Suppressor macrophage (primary cell): Measurements from ENCODE around the gene SH3BP4.
"Not testable (repeated sequence)": the region's sequence is repeated elsewhere in the genome, so short reads cannot be mapped to it uniquely, and the experiment has no call there.

Experiments used
- DNase-seq, 4 experiments: peaks; one replicate each; pipeline ENCODE4 v3.0.0-alpha.2; 2020 to 2022

Gene SH3BP4

DNA sequence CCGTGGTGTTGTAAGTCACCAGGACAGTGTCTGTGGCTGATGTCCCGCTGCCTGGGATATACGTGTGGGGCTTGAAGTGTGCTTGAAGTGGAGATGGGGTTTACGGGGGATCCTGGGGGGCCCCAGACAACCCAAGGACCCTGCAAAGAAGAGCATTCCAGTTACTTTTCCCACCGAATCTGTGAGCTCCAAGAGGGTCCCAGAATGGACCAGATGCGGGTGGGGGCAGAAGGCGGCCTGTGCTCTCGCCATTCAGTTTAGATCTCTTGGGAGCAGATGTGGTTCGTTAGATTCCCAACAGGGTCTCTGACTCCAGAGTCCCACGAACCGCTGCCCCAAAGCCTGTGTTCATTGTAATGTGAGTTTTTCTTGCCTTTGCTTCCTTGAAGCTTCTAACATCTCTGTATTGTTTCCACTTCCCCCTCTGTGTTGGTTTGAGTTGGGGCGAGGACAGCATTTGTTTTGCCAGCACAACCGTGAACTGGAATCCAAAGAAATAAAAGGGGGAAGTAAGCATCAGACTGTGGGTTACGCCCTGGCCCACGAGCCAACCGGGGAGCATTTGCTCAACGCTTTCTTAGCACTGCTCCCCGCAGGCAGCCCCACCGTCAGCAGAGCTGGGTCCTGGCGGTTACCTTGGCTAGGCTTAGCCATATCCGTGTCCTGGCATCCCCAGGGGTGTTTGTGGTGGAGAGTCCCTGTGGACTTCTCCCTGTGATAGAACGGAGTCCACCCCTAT is 92.1 kb downstream of the SH3BP4 start:
- DNase-seq = peak; percentile 83 to 91 (median 87)

DNA sequence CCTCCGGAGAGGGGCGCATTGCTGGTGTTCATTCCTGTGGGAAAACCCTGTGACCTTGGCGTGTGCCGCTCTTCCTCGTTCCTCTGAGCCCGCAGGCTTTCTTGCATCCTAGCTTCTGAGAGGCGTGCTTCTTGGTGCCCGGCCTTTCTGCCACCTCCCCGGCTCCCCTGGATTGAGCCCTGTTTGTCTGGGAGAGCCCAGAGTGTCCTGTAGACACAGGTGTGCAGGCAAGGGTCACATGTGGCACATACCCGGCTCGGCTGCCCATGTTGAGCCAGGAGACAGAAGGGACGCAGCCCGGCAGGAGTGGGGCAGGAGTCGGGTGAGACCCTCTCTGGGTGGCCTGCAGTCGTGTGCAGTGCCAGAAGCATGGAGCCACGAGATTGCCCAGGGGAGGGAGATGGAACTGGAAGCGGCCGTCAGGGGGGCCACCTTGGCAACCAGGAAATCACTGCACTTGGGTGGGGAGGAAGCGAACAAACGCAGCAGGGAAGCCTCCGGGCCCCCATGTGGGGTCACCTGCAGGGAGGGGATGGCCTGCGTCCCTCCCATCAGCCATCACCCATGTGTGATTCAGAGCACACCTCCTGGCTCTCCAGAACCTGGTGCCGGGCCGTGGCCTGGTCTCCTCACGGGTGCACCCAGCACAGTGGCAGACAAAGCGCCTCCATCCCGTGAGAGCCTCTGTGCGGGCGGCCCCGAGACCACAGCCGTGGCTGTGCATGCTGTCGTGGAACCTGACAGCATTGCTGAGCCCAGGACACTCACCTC is 92.9 kb downstream of the SH3BP4 start:
- no peak for DNase-seq

DNA sequence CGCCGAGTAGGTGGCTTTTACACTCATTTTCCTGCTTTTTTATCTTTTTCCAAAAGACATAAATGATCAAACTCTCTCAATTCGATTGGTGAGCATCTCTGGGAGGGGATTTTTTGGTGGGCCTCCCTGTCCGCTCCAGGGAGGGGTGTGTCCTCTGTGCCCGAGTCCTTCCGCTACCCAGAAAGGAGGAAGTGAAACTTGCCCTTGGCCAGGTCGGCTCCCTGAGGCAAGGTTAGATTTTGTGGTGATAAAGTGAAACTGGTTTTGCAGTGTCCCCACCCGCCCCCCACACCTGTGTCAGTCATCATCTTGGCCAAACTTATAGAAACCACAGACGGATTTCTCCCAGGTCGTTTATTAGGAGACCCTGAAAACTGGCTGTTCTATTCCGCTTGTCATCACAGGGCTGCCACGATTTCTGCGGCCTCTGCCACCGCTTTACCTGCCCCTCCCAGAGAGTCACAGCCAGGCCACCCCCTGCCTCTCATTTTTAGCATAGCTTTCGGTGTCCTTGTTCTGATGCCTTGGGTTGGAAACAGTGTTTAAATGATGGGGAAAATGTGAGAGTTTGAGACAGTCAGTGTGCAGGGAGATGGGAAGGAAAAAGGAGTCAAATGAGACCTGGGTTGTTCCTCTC is 93.6 kb downstream of the SH3BP4 start:
- peak in 3 of 4 experiments; percentile 20 to 31 (median 27) for DNase-seq

DNA sequence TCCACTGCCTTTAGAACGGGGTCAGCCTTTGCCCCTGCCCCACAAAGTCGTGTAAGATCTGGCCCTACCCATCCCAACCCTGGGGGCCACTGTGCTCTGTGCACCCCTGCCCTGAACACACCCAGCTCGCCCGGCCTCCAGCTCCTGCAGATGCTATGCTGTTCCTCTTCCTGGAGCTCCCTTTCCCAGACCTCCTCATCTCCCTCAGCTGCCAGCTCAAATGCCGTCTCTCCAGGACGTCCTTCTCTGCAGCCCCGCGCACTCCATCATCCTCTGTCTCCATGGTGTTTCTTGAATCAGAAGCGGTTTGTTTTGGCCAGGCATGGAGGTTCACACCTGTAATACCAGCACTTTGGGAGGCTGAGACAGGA is 94.1 kb downstream of the SH3BP4 start:
- no peak for DNase-seq

DNA sequence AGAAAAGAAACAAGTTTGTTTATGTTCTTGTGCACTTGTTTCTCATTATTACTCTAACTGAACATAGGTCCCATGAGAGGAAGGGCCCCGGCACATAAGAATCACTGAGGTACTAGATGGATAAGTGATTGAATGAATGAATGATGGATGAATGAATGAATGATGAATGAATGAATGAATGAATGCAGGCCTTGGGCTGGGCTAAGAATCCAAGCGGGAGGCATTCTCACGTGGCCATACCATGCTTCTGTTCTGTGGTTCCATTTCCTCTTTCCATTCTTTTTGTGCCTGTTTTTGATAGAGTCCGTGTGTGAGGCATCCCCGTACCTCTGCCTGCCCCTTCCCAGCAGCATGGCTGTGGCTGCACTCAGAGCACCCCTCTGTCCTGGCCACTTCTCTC is 94.8 kb downstream of the SH3BP4 start:
- DNase-seq = peak in 3 of 4 experiments; percentile 39 to 50 (median 47)

DNA sequence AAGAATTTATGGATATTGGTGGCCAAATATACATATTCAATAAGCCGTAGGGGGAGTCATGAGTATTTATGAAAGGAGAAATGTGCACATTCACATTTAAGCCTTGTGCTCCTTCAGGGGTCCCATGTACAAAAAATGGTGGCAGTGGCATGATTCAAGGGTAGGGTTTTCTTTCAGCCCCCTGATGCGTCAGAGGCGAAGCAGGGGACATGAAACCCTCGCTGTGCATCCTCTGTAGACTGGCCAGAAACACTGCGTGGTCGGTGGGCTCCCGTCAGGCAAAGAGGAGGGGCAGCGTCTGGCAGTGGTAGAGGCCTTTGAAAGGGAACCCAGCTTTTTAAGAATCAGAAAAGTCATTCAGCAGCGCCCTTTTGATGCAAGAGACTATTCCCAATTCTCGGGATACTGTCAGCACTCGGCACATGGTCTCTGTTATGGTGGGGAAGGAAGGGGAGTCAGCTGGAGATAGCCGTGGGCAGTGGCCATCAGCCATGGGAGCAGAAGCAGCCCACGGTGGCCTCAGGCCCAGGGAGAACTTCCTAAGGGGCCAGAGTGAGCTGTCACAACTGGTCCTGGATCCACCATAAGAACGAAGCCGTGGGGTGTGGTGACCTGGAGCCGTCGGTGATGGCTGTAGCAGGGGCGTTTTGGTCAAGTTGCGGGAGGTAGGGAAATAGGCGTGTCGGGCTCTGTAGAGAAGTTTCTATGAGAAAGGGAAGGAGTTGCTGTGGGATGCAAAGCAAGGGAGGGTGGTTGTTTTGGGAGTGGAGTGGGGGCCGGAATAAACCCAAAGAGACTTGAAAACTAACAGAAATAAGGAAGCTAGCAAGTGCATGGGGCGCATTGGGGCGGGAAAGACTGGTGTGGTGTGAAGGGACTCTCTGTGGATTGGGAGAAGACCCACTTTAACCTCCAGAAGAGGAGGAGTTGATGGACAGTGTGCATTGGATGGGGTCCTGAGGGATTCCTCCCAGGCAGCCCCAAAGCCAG is 95.6 kb downstream of the SH3BP4 start:
- peak in 3 of 4 experiments; percentile 16 to 33 (median 17) for DNase-seq

DNA sequence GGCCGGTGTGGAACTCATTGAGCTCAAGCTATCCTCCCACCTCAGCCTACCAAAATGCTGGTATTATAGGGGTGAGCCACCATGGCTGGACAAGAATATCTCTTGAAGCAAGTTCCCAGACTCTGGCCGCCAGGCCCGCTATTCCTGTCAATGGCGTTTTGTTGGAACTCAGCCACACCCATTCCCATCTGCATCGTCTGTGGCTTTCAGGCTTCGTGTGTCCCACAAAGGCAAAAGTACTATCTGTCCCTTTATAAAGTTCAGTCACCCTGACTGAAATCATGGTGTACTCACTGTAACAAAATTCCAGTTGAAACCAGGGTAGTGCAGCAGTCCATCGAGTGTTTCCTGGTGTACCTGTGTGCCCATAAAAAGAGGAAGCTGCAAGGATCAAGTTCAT is 96.7 kb downstream of the SH3BP4 start:
- no peak for DNase-seq

DNA sequence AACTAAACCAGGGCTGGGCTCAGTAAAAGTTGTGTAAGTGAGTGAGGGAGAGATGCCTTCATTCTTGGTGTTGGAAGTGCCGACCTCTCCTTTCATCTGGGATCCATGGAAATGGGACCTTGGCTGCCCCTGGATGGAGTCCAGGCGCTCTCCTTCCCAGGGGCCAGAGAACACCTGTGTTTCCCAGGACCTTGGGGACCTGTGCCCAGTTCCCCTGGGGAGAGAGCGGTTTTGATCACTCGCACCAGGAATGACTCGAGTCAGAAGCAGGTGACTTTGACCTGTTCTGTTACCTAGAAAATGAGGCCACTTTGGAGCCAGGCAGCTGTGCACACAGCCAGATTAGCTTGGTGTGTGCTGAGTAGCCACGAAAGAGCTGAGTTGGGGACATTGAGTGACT is 97.3 kb downstream of the SH3BP4 start:
- no peak for DNase-seq

DNA sequence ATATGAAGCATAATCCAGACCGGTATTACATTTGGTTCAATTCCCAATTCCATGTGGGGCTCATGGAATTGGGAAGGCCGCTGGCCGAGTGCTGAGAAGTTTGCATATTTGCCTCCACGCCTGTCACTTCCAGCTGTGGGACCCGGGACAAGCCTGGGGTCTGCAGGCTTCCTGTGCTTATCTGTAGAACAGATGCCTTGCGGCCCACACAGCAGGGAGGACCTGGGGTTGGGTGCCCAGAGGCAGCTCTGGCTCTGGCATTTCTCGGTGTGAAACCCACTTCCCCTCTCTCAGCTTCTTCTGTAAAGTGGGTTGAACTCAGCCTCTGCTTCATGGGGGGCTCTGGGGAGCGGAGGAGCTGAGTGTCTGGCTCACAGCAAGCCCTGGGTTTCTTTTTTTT is 97.9 kb downstream of the SH3BP4 start:
- DNase-seq = no peak

DNA sequence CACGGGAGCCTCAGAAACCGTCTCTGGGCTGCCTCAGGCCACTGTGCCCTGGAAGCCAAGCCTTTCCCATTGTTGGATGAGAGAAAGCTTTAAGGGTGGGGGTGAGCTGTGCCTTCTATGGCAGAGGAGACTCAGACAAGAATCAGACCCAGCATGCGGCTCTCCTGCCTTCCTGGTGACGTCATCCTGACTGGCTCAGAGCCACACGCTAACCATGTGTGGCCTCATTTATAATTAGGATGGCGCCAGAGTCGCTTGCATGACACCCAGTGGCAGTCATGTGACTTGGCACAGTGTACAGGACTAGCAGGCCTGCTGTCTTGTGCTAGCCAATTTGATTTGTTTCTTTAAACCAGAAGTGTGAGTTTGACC is 99.1 kb downstream of the SH3BP4 start:
- DNase-seq = peak; percentile 88 to 94 (median 90)

DNA sequence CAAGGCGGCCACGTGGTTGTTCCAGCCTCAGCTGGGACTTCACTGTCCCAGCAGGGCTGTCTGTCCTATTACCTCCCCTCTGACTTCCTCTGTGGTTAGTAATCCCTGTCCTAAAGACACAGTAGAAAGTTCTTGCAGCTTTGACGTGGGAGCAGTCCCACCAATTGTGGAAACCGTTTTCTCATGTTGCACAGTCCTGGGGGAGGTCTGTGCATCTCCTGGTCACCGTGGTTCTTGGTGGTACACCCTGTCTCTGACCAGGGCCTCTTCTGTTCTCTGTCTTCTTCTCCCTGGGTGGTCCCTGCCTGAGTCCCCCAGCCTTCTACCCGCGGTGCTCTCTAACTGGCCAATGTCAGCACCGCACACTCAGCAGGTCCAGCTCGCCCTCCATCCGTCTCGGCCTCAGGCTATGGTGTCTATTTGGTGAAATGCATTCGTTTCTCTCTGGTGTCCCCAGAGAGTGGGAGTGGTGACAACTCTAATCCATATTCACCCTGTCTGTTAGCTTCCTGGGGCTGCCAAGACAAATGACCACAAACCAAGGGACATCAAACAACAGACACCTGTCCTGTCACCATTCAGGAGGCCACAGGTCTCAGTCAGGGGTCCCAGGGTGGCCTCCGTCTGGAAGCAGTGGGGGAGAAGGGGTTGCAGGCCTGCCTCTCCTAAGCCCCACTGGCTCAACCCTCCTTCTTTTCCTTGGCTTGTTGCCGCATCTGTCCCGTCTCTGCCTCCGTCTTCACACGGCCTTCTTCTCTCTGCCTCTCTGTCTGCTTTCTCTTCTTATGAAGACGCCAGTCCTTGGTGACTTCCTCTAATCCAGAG is 99.8 kb downstream of the SH3BP4 start:
- peak in 3 of 4 experiments; percentile 47 to 71 (median 63) for DNase-seq

DNA sequence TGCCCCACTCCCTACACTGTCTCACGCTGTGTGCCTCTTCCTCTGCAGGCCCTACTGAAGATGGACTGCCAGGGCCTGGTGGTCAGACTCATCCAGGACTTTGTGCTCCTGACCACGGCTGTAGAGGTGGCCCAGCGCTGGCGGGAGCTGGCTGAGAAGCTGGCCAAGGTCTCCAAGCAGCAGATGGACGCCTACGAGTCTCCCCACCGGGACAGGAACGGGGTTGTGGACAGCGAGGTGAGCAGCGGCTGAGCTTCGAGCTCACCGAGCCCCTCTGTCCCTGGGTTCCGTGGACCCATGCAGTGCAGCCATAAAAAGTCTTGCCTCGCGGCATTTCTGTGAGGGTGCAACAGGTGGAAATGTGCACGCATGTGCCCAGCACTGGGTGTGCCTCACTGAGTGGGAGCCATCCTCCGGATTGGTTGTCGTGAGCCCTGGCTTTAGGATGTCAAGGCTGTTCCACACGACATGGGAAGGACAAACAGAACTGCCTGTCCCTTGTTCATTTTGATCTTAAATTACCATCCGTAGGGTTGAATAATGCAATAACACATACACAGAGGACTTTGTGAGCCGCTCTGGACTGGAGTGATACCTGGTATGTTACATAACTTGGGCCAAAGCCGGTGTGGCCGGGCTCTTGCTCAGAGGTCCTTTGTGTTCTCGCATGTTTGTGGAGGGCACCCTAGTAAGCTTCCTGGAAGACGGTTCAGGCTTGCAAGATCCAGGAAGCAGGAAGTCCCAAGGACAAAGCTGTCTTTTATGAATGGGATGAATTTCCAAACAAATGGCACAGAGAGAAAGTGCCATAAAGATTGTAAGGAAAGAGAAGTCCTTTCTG is 100.9 kb downstream of the SH3BP4 start:
- DNase-seq = no peak

DNA sequence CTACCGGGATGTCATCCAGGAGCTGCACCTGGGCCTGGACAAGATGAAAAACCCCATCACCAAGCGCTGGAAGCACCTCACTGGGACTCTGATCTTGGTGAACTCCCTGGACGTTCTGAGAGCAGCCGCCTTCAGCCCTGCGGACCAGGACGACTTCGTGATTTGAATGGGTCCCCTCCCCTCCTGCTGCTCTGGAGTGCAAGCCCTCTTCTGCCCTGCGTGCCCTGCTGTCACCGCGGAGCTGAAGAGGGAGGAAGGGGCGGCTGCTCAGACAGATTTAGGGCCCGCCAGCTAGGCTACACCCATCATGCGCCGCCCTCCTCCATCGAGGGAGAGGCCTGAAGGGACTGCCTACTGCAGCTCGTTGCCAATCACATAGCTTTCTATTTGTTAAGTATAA is 101.8 kb downstream of the SH3BP4 start:
- no peak for DNase-seq

DNA sequence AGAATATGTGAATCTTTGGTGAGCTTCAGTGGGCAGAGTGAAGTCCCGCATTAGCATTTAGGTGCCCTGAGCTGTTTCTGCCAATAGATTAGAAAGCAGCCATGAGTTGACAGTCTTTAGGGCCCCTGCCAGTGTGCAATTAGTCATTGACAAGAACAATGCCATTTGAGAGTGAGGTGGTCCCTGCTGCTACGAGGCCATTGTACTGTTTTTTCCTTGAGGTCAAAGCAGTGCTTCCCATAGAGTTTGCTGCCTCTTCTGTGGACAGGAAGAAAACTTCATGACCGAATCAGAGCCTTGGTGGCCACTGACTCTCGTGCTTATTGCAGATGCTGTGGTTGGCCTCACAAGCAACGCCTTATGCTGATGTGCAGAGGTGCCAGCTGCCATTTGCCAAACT is 102.7 kb downstream of the SH3BP4 start:
- DNase-seq = peak in 3 of 4 experiments; percentile 31 to 49 (median 45)

DNA sequence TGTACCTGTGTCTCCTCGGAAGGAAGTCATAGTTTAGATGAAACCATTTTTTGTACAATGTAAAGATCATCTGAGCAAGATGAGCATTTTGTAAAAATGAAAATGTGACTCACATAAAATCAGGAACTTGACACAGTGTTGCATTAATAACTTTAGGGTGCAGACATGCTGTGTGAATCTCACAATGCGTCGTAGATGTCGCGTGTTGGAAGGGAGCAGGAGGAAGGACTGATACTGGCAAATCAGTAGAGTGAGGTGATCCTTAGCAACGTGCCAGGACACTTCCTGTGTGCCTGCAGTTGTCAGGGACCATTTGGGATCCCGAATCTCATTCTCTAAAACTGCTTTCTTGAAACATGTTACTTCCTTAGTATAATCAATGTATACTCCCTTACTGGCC is 103.1 kb downstream of the SH3BP4 start:
- DNase-seq = peak; percentile 67 to 85 (median 76)

DNA sequence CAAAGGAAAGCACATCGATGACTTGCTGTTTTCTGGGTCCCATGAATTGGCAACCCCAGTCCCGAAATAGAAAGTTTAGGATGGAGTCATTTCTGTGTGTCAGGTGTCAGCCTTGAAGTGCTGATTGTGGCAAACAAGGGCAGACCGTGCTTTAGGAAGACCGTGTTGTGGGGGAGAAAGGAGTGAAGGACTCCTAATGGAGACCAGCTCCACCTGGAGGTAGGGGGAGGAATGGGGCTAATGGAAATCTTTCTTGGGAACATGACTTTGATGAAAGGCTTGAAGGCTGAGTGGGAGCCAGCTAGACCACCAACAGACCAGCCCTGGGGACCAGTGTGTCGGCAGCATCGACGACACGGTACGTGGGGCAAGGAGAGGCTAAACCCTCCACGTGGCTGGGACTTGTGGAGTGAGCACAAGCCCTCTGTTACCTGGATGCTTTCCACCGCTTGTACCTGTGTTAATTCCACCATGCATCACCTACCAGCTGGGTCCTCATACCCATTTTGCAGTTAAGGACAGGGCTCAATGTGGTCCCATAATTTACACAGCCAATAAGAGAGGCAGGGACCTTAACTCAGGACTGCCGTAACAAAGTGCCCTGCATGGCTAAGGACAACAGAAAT is 104.2 kb downstream of the SH3BP4 start:
- DNase-seq = peak; percentile 42 to 63 (median 59)

DNA sequence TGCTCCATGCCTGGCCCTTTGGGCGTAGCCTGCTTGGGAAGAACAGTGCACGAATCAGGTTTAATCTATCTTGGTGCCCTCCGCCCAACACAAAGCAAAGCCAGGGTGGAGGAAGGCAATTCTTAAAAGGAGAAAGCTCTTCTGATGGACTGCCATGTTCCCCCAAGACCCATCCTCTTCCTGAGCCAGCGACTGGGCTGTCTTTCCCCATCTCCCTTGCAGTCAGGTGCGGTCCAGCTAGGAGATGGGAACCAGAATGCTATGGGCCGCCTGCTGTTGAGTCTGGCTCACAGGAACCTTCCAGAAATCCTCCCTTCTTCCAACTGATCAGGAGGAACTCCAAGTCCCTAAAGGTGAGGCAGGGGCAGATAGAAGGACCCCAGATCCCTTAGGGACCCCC is 105.0 kb downstream of the SH3BP4 start:
- DNase-seq = no peak

DNA sequence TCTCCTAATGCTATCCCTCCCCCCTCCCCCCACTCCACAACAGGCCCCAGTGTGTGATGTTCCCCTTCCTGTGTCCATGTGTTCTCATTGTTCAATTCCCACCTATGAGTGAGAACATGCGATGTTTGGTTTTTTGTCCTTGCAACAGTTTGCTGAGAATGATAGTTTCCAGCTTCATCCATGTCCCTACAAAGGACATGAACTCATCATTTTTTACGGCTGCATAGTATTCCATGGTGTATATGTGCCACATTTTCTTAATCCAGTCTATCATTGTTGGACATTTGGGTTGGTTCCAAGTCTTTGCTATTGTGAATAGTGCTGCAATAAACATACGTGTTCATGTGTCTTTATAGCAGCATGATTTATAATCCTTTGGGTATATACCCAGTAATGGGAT is 105.8 kb downstream of the SH3BP4 start:
- DNase-seq = not testable (repeated sequence)

DNA sequence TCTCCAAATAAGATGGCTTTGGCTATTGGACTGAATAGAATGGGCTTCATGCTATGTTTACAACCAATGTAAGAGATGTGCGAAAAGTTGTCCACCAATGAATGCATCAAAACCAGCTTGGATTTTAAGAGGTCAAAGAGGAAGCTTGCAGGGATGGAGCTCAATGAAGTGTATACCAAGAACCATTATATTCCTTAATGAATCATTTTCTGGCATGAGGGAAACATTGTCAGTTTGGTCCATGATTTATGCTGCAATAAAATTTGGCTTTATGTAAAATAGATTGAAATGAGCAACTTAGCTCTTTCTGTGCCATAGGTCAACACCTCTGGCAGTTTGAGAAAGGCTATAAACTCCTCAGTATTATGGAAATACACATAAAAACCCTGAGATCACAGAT is 107.3 kb downstream of the SH3BP4 start:
- no peak for DNase-seq

DNA sequence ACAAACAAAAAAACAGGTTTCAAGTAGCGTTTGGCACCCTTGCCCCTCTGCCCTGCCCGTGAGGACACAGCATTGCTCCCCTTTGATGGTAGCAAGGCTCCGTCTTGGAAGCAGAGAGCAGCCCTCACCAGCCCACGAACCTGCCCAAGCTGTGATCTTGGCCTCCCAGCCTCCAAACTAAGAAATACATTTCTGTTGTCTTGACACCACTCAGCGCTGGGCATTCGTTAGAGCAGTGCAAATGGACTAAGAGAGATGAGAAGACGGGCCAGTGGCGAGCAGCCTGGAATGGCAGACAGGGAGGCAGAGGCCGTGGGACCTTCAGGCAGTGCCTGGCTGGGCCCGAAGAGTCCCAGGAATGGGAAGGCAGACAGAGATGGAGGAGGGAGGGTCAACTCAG is 109.8 kb downstream of the SH3BP4 start:
- no peak for DNase-seq
